Upper lobe of left lung (tissue), 6 donors: ENCODE measurements around the gene IRF6. TPM values are rescaled to one million over a fixed set of nuclear protein-coding genes. Genes with fewer than 3 reads are reported as not detected.

ENCODE experiments used
- ATAC-seq, 2 donors: fragments of 200-7000 bp; cut with Tn5 transposase; one replicate each; pipeline ENCODE4 v1.9.1; 2022; ENCODE audit warnings: mild to moderate bottlenecking in 2 of 2, moderate library complexity in 2 of 2; ENCODE audit not compliant: low FRiP score in 2 of 2
- DNase-seq, 2 donors: peaks; one replicate each; pipeline ENCODE4 v3.0.0-alpha.2; 2019 to 2020
- H3K27ac ChIP-seq, 4 donors: fragments of 200-600 bp; sonication (generic); one replicate each; pipeline ENCODE4 v1.5.1; 2016 to 2019
- H3K27me3 ChIP-seq, 4 donors: fragments of 200-600 bp; sonication (generic); one replicate each; pipeline ENCODE4 v1.5.1; 2017 to 2019
- H3K36me3 ChIP-seq, 4 donors: fragments of 200-600 bp; sonication (generic); one replicate each; pipeline ENCODE4 v1.5.1; 2016 to 2019
- H3K4me1 ChIP-seq, 4 donors: fragments of 200-600 bp; sonication (generic); one replicate each; pipeline ENCODE4 v1.5.1; 2018 to 2019
- H3K4me3 ChIP-seq, 4 donors: fragments of 200-600 bp; sonication (generic); one replicate each; pipeline ENCODE4 v1.5.1; 2017 to 2019; ENCODE audit warnings: mild to moderate bottlenecking in 2 of 4, moderate library complexity in 1 of 4
- H3K9me3 ChIP-seq, 4 donors: fragments of 200-600 bp; sonication (generic); one replicate each; pipeline ENCODE4 v1.5.1; 2018 to 2019
- EP300 ChIP-seq, 4 donors: sonication (generic); formaldehyde crosslinking; IDR thresholded peaks; one replicate each; pipeline ENCODE4 v1.5.1; 2017; ENCODE audit warnings: antibody characterized with exemption in 4 of 4, control low read depth in 2 of 4
- POLR2A ChIP-seq, 4 donors: fragments of 450-650 bp; IDR thresholded peaks; one replicate each; pipeline ENCODE4 v1.5.1; 2016 to 2017; ENCODE audit warnings: antibody characterized with exemption in 4 of 4, mild to moderate bottlenecking in 2 of 4
- POLR2AphosphoS5 ChIP-seq, 2 donors: sonication (generic); formaldehyde crosslinking; IDR thresholded peaks; one replicate each; pipeline ENCODE4 v1.5.1; 2017; ENCODE audit warnings: antibody characterized with exemption in 2 of 2
- WGBS, 2 donors: methylation state at CpG; one replicate each; pipeline ENCODE4 v1.1.5; 2017 to 2018; 5-methylcytosine and 5-hydroxymethylcytosine counted together
- total RNA-seq, 6 donors: library from RNA; depleted of rRNA in 4 of 6; stranded (reverse); fragments of >200 nt in 4 of 6; gene quantifications; one replicate each; pipeline versions ENCODE4 v1.1.0 to v1.2.1, GENCODE V29; 2016 to 2021
- TF ChIP-seq, protein P1 (sequence below), 6 experiments: fragments of 450-650 bp in 4 of 6; fragments of 200-600 bp in 2 of 6; sonication (generic) in 2 of 6; IDR thresholded peaks; one replicate each; pipeline ENCODE4 v1.5.1; 2016 to 2019; ENCODE audit warnings: antibody characterized with exemption in 6 of 6
- donor health status: DM: no; HTN: no; CAD: no; lungs with moderate emphysema.
- donor health status: DM: no; HTN: yes; CAD: no; lungs with severe emphysema.

The IRF6 gene
- total RNA-seq, 6 donors from 2014 or later = 11.5 to 36.3 (median 20.0) TPM

- Histone ChIP-seq H3K4me1 (peaks cover 0 to 4% (median 2%) of the 10 kb centered on the region in 4 donors), H3K36me3 (no peaks in the 10 kb centered on the region), H3K9me3 (no peaks in the 10 kb centered on the region), H3K27ac (peak overlapping the region in 1 of 4 donors; percentile 28), H3K4me3 (peak overlapping the region in 1 of 4 donors; percentile 38), H3K27me3 (no peaks in the 10 kb centered on the region)
- DNase-seq = no peak
- no peak for ATAC-seq
- WGBS, 2 donors = 69 to 70% methylated on average over 3 of the region's 3 CpGs
- TF ChIP-seq, protein P1, sequence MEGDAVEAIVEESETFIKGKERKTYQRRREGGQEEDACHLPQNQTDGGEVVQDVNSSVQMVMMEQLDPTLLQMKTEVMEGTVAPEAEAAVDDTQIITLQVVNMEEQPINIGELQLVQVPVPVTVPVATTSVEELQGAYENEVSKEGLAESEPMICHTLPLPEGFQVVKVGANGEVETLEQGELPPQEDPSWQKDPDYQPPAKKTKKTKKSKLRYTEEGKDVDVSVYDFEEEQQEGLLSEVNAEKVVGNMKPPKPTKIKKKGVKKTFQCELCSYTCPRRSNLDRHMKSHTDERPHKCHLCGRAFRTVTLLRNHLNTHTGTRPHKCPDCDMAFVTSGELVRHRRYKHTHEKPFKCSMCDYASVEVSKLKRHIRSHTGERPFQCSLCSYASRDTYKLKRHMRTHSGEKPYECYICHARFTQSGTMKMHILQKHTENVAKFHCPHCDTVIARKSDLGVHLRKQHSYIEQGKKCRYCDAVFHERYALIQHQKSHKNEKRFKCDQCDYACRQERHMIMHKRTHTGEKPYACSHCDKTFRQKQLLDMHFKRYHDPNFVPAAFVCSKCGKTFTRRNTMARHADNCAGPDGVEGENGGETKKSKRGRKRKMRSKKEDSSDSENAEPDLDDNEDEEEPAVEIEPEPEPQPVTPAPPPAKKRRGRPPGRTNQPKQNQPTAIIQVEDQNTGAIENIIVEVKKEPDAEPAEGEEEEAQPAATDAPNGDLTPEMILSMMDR (IDR thresholded peaks at IDR 0.05) = no peak
- no peak for TF ChIP-seq EP300 (IDR thresholded peaks at IDR 0.05)
- no peak for TF ChIP-seq POLR2AphosphoS5 (IDR thresholded peaks at IDR 0.05)
Measured at GRCh38 chr1:209758400-209758799, 47.5 kb downstream of the IRF6 start.

- WGBS, 2 donors = 60 to 61% methylated on average over 5 of the region's 5 CpGs
- Histone ChIP-seq H3K4me1 (peaks cover 0 to 4% (median 2%) of the 10 kb centered on the region in 4 donors), H3K4me3 (peak overlapping the region in 3 of 4 donors; percentile 21 to 38 (median 29)), H3K9me3 (no peaks in the 10 kb centered on the region), H3K27ac (peak overlapping the region; percentile 52 to 83 (median 78)), H3K36me3 (no peaks in the 10 kb centered on the region), H3K27me3 (no peaks in the 10 kb centered on the region)
- ATAC-seq (peak; percentile 53 to 55), DNase-seq (peak in 1 of 2 donors; percentile 83)
- TF ChIP-seq, protein P1 (IDR thresholded peaks at IDR 0.05) = no peak
- no peak for TF ChIP-seq EP300 (IDR thresholded peaks at IDR 0.05)
- TF ChIP-seq POLR2A (IDR thresholded peaks at IDR 0.05) = no peak
- TF ChIP-seq POLR2AphosphoS5 (IDR thresholded peaks at IDR 0.05) = no peak
Measured at GRCh38 chr1:209756615-209757445, 49.1 kb downstream of the IRF6 start.

- Histone ChIP-seq H3K36me3 (no peaks in the 10 kb centered on the region), H3K27ac (peak within 1 kb of the TSS; percentile 52 to 83 (median 78)), H3K9me3 (no peaks in the 10 kb centered on the region), H3K4me1 (peaks cover 0 to 4% (median 1%) of the 10 kb centered on the region in 4 donors), H3K27me3 (no peaks in the 10 kb centered on the region), H3K4me3 (peak within 1 kb of the TSS in 3 of 4 donors; percentile 21 to 38 (median 29))
- TF ChIP-seq POLR2AphosphoS5 (IDR thresholded peaks at IDR 0.05) (peak in 1 of 2 donors; percentile 2), POLR2A (IDR thresholded peaks at IDR 0.05) (no peak)
- ATAC-seq (peak; percentile 76 to 80), DNase-seq (peak in 1 of 2 donors; percentile 78)
- 53 to 65% methylated on average over 10 of the region's 10 CpGs for WGBS, 2 donors
Measured at GRCh38 chr1:209755926-209756614, 49.9 kb downstream of the IRF6 start, which contains the start of gene TRAF3IP3. Gene TRAF3IP3, plus strand, starts transcription at chr1:209756053. Its CDS starts 3,987 bp downstream, at chr1:209760040.

DNA sequence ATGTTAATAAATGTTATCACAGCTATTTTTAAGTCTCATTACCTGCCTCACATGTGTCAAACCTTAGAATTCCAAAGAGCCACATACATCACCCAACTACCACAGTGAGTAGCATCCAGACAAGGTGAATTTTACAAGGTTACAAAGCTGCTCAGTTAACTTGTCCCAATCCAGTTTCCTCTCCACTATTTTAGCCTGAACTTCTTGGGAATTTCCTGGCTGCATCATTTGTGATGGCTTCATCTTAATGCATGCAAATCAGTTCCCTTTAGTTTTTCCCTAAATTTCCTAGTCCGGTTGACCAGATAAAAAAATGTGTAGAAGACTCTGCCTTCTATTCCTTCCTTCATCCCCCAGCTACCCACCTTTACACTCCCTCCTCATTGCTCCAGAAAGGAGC, 50.7 kb downstream of the IRF6 start:
- ATAC-seq (no peak), DNase-seq (no peak)
- Histone ChIP-seq H3K4me1 (peaks cover 0 to 4% (median 0%) of the 10 kb centered on the region in 4 donors), H3K27ac (peak overlapping the region; percentile 52 to 83 (median 78)), H3K36me3 (no peaks in the 10 kb centered on the region), H3K4me3 (no peak overlapping the region), H3K9me3 (no peaks in the 10 kb centered on the region), H3K27me3 (no peaks in the 10 kb centered on the region)
- TF ChIP-seq POLR2AphosphoS5 (IDR thresholded peaks at IDR 0.05) = no peak
- TF ChIP-seq POLR2A (IDR thresholded peaks at IDR 0.05) = no peak
- TF ChIP-seq, protein P1 (IDR thresholded peaks at IDR 0.05) = no peak
- TF ChIP-seq EP300 (IDR thresholded peaks at IDR 0.05) = no peak
- 68 to 75% methylated on average over 1 of the region's 1 CpG for WGBS, 2 donors

- ATAC-seq (no peak), DNase-seq (no peak)
- TF ChIP-seq POLR2A (IDR thresholded peaks at IDR 0.05) (no peak), EP300 (IDR thresholded peaks at IDR 0.05) (no peak), POLR2AphosphoS5 (IDR thresholded peaks at IDR 0.05) (no peak)
- TF ChIP-seq, protein P1 (IDR thresholded peaks at IDR 0.05) = no peak
- no peak overlapping the region for H3K27ac ChIP-seq
- H3K27me3 ChIP-seq = no peaks in the 10 kb centered on the region
- 78 to 86% methylated on average over 3 of the region's 3 CpGs for whole genome bisulfite sequencing, 2 donors
- H3K4me3 ChIP-seq = no peak overlapping the region
- no peaks in the 10 kb centered on the region for H3K36me3 ChIP-seq
- H3K4me1 ChIP-seq = peaks cover 0 to 6% (median 4%) of the 10 kb centered on the region in 4 donors
- no peaks in the 10 kb centered on the region for H3K9me3 ChIP-seq
Measured at GRCh38 chr1:209752890-209753289, 53.1 kb downstream of the IRF6 start.
